Measurements from ENCODE around the gene XG. TPM values are rescaled to one million over a fixed set of nuclear protein-coding genes. Genes with fewer than 3 reads are reported as not detected.

The XG gene
- total and polyA plus RNA-seq, 9 of the 15 experiments (the other 6 are each of a cell fraction or from before 2014, with no cell fraction given): 0.03 to 0.12 TPM; not detected in 7

- TF ChIP-seq ZBTB17 (CRISPR knock-in tag; IDR thresholded peaks at IDR 0.05) (0 out of 2 replicates have a peak, but pooled peaks have one; percentile 50), ZNF232 (CRISPR knock-in tag; IDR thresholded peaks at IDR 0.05) (no peak), RCOR1 (IDR thresholded peaks at IDR 0.05; ENCODE audit: borderline replicate concordance in 1 of 2, low read depth in 2 of 2, low read length in 2 of 2) (no peak), USF1 (CRISPR knock-in tag; IDR thresholded peaks at IDR 0.05) (peak; percentile 38), IRF2 (CRISPR knock-in tag; IDR thresholded peaks at IDR 0.05) (no peak), E2F6 (IDR thresholded peaks at IDR 0.05; ENCODE audit: borderline replicate concordance in 1 of 2, extremely low read depth in 1 of 2, insufficient read depth in 1 of 2, insufficient read length in 1 of 2, low read depth in 1 of 2, low read length in 1 of 2, poor library complexity in 1 of 2, severe bottlenecking in 1 of 2) (no peak), FUS (optimal IDR thresholded peaks at IDR 0.05; ENCODE audit: low read depth, low read length) (no peak), SAP30 (IDR thresholded peaks at IDR 0.05; ENCODE audit: borderline replicate concordance, insufficient read depth, low read depth, low read length, poor library complexity, severe bottlenecking) (no peak), DACH1 (IDR thresholded peaks at IDR 0.05; ENCODE audit: partially characterized antibody) (no peak), CTBP1 (IDR thresholded peaks at IDR 0.05; ENCODE audit: borderline replicate concordance) (no peak), TFE3 (CRISPR knock-in tag; IDR thresholded peaks at IDR 0.05) (no peak), CBX5 (IDR thresholded peaks at IDR 0.05; ENCODE audit: borderline replicate concordance, low read depth) (no peak), RB1 (IDR thresholded peaks at IDR 0.05; ENCODE audit: low read depth) (no peak), PHF20 (IDR thresholded peaks at IDR 0.05; ENCODE audit: partially characterized antibody) (no peak), SIN3B (IDR thresholded peaks at IDR 0.05; ENCODE audit: low read depth) (no peak), LARP7 (IDR thresholded peaks at IDR 0.05) (no peak), FOXK2 (conservative IDR thresholded peaks at IDR 0.05 in 1 of 2, IDR thresholded peaks at IDR 0.05 in 1 of 2; ENCODE audit: low read depth in 2 of 2) (peak; percentile 78 to 81), ARID4B (CRISPR knock-in tag; IDR thresholded peaks at IDR 0.05) (no peak), MYBL2 (IDR thresholded peaks at IDR 0.05; ENCODE audit: low read depth) (no peak), MYBL2 (CRISPR knock-in tag; IDR thresholded peaks at IDR 0.05; ENCODE audit: borderline replicate concordance) (no peak), FOXJ3 (CRISPR knock-in tag; IDR thresholded peaks at IDR 0.05) (no peak), CBX1 (IDR thresholded peaks at IDR 0.05; ENCODE audit: low read depth) (no peak), NFRKB (IDR thresholded peaks at IDR 0.05; ENCODE audit: low read depth) (no peak)
Measured at GRCh38 chrX:2707334-2707760, 44.5 kb upstream of the XG start (continued).
